Activated CD4-positive, alpha-beta T cell treated with anti-CD3 and anti-CD28 coated beads, Interleukin-2, amount 50 U/mL, for 4 hours (primary cell): ENCODE measurements around the gene ZBED1.
"Not testable (repeated sequence)": the region's sequence is repeated elsewhere in the genome, so short reads cannot be mapped to it uniquely, and the experiment has no call there.

Experiments
- DNase-seq, 2 experiments: peaks; one replicate each; pipeline ENCODE4 v3.0.0-alpha.2; 2020

Gene ZBED1

DNA sequence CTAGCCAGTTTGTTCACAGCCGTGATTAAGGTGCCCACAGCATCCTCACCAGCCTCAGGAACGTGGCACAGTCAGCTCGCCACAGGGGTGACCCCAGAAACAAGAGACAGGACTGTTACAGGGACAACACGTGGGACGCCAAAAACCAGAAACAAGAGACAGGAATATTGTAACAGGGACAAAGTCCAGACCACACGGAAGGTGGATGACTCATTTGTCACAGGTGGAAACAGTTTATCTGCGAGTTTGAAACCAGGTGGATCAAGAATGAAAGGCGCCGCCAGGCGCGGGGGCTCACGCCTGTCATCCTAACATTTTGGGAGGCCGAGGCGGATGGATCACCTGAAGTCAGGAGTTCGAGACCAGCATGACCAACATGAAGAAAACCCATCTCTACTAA, 27.7 kb downstream of the ZBED1 start:
- not testable (repeated sequence) for DNase-seq

DNA sequence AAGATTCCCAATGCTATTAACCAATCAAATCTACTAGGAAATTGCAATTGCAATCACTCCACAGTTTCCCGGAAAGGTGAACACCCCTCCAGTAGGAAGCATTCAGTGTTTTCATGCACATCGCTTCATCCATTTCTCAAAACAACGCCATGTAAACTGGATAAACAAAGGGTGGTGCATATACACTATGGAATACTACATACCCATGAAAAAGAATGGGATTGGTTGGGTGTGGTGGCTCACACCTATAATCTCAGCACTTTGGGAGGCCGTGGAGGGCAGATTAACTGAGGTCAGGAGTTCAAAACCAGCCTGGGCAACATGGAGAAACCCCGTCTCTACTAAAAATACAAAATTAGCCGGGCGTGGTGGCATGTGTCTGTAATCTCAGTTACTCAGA, 29.1 kb downstream of the ZBED1 start:
- DNase-seq, result no peak

DNA sequence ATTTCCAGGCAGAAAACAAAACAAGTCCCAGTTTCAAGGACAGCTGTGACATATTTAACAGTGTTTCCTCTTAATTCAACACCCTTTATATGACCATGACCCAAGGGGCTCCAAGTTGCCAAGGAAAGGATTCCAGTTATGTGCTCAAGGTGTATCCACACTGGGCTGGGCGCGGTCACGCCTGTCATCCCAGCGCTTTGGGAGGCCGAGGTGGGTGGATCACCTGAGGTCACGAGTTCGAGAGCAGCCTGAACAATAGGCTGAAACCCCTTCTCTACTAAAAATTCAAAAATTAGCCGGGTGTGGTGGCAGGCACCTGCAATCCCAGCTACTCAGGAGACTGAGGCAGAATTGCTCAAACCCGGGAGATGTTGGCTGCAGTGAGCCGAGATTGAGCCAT, 29.6 kb downstream of the ZBED1 start:
- not testable (repeated sequence) for DNase-seq

DNA sequence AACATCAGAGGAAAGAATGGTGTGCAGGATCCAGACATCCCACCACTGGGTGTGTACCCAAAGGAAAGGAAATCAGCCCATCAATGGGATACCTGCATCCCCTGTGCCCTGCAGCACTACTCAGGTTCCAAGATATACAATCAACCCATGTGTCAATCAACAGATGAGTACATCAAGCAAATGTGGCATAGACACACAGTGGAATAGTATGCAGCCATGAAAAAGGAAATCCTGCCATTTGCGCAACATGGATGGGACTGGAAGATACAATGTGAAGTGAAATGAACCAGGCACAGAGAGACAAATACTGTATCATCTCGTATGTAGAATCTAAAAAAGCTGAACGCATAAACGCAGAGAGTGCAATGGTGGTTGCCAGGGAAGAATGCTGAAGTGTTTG, 30.9 kb downstream of the ZBED1 start:
- not testable (repeated sequence) for DNase-seq

DNA sequence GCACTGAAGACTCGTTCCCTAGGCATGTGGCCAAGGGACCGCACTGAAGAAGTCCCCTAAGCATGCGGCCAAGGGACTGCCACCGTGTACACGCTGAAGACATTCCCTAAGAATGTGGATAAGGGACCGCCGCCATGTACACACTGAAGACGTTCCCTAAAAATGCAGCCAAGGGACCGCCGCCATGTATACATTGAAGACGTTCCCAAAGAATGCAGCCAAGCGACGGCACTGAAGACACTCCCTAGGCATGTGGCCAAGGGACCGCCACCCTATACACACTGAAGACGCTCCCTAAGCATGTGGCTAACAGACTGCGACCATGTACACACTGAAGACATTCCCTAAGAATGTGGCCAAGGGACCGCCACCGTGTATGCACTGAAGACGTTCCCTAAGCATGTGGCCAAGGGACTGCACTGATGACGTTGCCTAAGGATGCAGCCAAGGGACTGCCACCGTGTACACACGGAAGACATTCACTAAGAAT, 31.5 kb downstream of the ZBED1 start:
- no peak for DNase-seq

DNA sequence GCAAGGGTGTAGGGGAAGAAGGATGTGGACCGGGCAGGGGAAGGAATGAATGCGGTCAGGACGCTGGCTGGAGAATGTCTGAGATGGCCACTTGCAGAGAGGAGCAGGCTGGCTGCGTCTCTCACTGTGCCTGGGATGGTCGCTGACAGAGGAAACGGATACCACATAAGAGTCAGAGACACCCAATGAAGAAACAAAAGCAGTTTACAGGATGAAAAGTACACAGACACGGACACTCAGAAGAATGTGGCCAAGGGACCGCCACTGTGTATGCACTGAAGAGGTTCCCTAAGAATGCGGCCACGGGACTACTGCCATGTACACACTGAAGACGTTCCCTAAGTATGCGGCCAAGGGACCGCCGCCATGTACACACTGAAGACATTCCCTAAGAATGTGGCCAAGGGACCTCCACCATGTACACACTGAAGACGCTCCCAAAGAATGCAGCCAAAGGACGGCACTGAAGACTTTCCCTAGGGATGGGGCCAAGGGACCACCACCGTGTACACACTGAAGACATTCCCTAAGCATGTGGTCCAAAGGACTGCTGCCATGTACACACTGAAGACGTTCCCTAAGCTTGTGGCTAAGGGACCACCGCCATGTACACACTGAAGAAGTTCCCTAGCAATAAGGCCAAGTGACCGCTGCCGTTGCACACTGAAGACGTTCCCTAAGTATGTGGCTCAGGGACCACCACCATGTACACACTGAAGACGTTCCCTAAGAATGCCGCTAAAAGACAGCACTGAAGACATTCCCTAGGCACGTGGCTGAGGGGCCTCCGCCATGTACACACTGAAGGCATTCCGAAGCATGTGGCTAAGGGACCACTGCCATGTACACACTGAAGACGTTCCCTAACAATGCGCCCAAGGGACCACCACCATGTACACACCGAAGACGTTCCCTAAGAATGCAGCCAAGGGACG, 32.2 kb downstream of the ZBED1 start:
- no peak for DNase-seq

DNA sequence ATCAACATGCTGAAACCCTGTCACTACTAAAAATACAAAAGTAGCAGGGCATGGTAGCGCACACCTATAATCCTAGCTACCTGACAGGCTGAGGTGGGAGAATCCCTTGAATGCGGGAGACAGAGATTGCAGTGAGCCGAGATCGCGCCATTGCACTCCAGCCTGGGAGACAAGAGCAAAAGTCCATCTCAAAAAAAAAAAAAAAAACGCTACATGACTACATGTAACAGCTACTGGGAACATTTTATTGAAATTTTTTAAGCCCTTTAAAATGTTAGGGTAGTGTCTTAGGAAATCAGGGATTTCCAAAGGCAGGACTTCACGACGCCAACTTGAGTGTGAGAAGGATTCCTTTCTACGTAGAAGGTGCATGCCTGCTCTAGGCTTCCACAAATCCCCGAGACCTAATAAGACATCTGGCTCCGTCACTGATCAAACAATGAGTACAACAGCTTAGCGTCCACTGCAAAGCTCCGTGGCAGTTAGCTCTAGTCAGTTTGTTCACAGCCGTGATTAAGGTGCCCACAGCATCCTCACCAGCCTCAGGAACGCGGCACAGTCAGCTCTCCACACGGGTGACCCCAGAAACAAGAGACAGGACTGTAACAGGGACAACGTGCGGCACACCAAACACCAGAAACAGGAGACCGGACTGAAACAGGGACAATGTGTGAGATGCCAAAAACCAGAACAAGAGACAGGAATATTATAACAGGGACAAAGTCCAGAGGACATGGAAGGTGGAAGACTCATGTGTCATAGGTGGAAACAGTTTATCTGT, 33.7 kb downstream of the ZBED1 start:
- DNase-seq, result no peak

DNA sequence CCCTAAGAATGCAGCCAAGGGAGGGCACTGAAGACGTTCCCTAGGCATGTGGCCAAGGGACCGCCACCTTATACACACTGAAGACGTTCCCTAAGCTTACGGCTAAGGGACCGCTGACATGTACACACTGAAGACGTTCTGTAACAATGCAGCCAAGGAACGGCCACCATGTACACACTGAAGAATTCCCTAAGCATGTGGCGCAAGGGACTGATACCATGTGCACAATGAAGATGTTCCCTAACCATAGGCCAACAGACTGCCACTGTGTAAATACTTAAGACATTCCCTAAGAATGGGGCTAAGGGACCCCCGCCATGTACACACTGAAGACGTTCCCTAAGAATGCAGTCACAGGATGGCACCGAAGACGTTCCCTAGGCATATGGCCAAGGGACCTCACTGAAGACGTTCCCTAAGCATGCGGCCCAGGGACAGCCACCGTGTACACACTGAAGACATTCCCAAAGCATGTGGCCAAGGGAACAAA, 36.1 kb downstream of the ZBED1 start:
- no peak for DNase-seq

DNA sequence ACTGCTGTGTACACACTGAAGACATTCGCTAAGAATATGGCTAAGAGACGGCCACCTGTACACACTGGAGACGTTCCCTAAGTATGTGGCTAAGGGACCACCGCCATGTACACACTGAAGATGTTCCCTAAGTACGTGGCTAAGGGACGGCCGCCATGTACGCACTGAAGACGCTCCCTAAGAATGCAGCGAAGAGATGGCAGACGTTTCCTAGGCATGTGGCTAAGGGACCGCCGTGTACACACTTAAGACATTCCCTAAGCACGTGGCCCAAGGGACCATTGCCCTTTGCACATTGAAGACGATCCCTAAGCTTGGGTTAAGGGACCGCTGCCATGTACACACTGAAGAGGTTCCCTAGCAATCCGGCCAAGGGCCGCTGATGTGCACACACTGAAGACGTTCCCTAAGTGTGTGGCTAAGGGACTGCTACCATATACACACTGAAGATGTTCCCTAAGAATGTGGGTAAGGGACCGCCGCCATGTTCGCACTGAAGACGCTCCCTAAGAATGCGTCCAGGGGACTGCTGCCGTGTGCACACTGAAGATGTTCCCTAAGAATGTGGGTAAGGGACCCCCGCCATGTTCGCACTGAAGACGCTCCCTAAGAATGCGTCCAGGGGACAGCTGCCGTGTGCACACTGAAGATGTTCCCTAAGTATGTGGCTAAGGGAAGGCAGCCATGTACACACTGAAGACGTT, 36.7 kb downstream of the ZBED1 start:
- no peak for DNase-seq

DNA sequence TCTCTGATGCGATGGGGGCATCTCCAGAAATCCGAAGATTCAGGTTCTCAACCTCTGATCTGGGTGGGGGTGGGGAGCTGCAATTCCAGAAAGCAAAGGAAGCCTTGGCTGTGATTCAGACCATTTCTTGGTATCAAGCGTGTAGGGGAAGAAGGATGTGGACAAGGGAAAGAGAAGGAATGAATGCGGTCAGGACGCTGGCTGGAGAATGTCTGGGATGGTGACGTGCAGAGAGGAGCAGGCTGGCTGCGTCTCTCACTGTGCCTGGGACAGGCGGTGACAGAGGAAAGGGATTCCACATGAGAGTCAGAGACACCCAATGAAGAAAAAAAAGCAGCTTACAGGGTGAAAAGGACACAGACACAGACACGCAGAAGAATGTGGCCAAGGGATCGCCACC, 37.3 kb downstream of the ZBED1 start:
- DNase-seq, result not testable (repeated sequence)

DNA sequence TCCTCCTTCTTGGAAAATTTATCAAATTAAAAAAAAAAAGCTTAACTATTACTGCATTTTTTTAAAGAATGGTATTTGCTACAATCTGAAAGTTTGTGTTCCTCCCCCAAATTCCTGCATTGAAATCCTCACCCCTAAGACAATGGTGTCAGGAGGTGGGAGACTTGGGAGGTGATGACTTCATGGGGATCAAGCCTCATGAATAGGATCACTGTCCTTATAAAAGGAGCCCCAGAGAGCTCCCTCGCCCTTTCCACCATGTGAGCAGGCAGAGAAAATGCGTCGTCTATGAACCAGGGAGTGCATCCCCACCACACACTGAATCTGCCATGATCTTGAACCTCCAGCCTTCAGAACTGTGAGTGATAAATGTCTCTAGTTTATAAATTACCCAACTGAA, 38.0 kb downstream of the ZBED1 start:
- DNase-seq, result no peak

DNA sequence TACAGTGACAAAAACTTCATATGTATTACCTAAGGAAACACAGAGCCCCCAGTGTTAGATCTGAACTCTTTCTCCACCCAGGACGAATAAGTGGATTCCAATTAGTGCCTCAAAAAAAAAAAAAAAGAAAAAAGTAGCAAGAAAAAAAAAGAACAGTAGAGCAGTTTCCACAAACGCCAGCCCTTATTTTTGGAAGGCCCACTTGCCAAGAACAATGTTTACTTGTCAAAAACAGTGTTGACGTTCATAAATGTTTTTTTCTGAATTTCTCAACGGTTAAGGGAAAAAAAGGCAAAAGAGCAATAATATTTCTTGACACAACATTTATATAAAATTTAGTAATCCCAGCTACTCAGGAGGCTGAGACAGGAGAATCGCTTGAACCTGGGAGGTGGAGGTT, 38.7 kb downstream of the ZBED1 start:
- no peak for DNase-seq

DNA sequence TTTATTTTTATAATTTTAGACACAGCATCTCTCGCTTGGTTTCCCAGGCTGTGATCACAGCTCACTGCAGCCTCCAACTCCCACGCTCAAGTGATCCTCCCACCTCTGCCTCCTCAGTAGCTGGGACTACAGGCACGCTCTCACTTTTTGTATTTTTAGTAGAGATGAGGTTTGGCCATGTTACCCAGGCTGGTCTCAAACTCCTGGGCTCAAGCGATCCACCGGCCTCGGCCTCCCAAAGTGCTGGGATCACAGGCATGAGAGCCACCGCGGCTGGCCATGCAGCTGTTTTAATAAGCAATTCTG, 39.1 kb downstream of the ZBED1 start:
- no peak for DNase-seq

DNA sequence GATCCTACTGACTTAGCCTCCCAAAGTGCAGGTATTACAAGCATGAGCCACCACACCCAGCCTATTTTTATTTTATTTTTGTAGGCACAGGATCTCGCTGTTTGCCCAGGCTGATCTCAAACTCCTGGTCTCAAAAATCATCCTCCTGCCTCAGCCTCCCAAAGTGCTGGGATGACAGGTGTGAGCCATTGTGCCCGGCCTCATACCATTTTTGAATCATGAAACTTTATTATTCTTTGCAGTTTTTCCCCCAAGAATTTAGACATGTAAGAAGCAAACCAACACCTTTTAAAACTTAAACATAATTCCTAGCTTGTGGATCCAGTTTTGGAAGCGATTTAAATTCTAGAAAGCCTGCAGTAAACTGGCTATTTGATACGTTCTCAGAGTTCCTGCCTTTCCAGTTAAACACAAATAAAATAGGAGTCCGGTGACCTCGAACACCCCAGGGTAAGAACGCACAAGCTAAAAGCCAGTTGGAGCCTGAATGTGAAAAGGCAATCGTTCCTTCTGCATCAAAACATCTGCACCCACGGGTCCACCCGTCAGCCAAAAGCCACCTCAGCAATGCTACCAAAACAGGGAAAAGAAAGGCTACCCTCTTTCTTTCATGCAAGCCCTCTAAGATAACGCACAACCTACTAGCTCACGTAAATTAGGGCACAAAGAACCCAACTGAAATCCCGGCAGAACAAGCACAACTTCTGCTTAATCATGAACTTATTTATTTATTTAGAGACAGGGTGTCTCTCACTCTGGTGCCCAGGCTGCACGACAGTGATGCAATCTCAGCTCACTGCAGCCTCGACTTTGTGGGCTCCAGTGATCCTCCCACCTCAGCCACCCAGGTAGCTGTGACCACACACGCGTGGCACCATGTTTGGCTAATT, 39.7 kb downstream of the ZBED1 start:
- not testable (repeated sequence) for DNase-seq

DNA sequence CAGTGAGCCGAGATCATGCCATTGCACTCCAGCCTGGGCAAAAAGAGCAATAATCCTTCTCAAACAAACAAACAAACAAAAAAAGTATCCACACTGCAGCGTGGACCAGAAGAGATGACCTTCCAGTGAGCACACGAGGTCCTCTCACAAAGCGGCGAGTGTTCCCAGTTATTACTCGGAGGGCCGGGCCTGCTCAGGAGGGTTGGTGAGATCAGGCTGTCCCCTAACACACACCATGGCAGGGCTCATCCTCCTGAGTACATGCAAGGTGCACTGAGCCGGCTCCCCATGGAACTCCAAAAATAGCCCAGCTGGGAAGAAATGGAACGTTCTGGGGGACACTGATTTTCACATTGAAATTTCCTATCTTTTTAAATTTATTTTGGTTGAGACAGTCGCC, 40.7 kb downstream of the ZBED1 start:
- DNase-seq, result not testable (repeated sequence)

DNA sequence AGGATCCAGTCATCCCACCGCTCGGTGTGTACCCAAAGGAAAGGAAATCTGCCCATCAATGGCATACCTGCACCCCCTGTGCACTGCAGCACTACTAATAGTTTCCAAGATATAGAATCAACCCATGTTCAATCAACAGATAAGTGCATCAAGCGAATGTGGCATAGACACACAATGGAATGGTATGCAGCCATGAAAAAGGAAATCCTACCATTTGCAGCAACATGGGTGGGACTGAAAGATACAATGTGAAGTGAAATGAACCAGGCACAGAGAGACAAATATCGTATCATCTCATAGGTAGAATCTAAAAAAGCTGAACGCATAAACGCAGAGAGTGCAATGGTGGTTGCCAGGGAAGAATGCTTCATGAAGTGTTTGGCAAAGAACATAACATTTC, 42.5 kb downstream of the ZBED1 start:
- no peak for DNase-seq

DNA sequence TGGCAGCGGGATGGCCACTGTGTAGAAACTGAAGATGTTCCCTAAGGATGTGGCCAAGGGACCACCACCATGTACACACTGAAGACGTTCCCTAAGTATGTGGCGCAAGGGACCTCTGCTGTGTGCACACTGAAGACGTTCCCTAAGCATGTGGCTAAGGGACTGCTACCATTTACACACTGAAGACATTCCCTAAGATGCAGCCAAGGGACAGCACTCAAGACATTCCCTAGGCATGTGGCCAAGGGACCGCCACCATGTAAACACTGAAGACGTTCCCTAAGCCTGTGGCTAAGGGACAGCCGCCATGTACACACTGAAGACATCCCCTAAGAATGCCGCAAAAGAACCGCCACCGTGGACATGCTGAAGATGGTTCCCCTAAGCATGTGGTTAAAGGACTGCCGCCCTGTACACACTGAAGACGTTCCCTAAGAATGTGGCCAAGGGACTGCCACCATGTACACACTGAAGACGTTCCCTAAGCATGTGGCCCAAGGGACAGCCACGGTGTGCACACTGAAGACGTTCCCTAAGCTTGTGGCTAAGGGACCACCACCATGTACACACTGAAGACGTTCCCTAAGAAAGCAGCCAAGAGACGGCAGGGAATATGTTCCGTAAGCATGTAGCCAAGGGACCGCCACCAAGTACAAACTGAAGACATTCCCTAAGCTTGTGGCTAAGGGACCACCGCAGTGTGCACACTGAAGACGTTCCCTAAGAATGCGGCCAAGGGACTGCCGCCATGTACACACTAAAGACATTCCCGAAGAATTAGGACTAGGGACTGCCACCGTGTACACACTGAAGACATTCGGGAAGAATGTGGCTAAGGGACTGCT, 43.3 kb downstream of the ZBED1 start:
- no peak for DNase-seq

DNA sequence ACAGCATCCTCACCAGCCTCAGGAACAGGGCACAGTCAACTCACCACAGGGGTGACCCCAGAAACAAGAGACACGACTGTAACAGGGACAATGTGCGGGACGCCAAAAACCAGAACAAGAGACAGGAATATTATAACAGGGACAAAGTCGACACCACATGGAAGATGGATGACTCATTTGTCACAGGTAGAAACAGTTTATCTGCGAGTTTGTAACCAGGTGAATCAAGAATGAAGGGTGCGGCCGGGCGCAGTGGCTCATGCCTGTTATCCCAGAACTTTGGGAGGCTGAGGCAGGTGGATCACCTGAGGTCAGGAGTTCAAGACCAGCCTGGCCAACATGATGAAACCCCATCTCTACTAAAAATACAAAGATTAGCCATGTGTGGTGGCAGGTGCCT, 44.7 kb downstream of the ZBED1 start:
- DNase-seq, result not testable (repeated sequence)

DNA sequence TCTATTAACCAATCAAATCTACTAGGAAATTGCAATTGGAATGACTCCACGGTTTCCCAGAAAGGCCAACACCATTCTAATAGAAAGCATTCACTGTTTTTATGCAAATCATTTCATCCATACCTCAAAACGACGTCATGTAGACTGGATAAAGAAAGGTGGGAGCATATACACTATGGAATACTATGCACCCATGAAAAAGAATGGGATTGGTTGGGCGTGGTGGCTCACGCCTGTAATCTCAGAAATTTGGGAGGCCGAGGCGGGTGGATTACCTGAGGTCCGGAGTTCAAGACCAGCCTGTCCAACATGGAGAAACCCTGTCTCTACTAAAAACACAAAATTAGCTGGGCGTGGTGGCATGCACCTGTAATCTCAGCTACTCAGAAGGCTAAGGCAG, 46.2 kb downstream of the ZBED1 start:
- not testable (repeated sequence) for DNase-seq

DNA sequence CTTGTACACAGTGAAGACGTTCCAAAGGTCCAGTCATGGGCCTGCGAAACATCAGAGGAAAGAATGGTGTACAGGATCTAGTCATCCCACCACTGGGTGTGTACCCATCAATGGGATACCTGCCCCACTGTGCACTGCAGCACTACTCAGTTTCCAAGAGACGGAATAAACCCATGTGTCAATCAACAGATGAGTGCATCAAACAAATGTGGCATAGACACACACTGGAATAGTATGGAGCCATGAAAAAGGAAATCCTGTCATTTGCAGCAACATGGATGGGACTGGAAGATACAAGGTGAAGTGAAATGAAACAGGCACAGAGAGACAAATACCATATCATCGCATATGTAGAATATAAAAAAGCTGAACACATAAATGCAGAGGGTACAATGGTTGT, 48.0 kb downstream of the ZBED1 start:
- no peak for DNase-seq

DNA sequence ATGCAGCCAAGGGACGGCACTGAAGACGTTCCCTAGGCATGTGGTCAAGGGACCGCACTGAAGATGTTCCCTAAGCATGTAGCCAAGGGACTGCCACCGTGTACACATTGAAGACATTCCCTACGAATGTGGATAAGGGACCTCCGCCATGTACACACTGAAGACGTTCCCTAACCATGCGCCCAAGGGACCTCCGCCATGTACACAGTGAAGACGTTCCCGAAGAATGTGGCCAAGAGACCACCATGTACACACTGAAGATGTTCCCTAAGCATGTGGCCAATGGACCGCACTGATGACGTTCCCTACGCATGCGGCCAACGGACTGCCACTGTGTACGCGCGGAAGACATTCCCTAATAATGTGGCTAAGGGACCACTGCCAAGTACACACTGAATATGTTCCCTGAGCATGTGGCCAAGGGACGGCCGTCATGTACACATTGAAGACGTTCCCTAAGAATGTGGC, 48.4 kb downstream of the ZBED1 start:
- DNase-seq, result no peak
